ENCODE results near the gene FBXW12.
A peak's percentile ranks its signal among the peaks of the same experiment; 100 is the strongest.

The FBXW12 gene

DNA sequence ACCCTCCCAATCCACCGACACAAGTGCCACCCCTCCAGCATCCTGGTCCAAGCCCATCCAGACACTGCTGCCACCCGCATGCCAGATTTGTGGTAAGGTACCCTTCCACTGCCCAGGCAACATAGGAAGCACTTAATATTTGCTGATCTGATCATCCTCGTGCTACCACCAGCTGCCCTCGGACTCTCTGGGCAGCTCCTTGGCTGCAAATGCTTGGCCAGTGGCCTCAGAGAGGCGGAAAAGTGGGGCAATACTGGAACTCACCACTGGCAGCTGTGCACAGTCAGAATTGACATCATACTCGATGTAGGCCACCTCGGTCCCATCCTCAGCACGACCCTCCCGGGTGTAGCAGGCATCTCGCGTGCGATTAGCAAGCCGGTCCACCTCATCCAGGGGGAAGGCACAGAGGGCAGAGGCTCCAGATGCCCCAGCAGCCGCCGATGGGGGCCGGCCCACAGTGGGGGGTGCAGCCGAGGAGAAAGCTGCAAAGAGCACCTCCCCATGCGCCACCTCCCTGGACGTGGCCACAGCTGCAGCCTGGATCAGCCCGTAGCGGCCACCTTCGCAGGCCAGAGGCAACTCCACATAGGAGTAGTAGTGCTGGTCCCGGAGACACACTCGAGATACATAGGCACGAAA, 51.3 kb downstream of the FBXW12 start:
- no peak for FAIRE-seq

DNA sequence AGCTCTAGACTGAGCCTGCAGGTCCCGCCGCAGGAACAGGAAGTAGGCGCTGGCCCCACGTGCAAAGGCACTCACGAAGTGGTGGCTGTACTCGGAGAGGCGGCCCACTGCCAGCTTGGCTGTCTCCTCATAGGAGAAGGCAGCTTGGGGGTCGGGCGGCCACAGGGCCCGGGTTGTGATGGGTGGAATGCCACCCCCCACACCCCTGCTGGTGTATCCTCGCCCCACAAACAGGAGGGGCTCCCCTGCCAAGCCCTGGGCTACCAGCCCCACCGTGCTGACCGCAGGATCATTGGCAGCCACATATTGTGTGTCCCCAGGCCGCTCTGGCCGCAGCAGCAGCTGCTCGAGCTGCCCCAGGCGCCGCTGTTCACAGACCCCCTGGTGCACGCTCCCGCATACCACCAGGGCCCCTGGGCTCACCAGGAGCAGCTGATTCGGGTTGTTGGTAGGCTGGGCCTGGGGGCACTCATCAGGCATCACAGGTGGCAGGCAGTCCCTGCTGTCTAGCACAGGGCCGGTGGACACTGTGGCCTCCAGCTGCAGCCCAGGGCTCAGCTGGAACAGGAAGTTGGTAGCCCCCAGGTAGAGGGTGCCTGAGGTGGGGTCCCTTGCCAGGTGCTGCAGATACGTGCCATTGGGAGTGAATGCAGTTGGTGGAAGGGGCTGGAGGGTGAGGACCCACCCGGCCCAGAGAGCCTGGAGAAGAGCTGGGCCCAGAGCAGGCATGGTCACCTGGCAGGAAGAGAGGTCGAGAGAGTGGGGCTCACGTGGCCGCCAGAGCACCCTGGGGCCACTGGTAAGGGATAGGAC, 52.1 kb downstream of the FBXW12 start:
- no peak for FAIRE-seq

DNA sequence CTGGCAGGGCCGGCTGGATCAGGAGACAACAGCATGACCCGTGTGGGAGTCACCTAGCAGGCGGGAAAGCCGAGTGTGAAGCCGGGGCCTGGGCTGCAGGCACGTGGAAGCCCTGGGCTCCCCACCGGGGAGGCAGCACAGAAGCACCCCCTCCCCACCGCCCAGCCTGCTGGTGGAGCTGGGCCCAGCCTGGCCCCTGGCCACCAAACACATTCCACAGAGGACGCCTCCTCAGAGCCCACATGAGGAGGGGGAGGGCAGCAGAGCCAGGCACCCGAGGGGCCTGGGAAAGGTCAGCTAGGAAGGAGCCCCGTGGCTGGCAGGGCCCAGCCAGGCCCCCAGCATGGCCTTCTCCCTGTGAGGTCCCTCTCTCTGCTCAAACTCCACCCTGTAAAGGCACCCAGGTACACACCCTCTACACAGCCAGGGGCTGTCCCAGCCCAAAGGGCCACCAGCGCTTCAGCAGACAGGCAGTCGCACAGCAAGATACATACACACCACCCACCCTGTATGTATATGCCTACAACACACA, 53.3 kb downstream of the FBXW12 start:
- FAIRE-seq, result no peak

DNA sequence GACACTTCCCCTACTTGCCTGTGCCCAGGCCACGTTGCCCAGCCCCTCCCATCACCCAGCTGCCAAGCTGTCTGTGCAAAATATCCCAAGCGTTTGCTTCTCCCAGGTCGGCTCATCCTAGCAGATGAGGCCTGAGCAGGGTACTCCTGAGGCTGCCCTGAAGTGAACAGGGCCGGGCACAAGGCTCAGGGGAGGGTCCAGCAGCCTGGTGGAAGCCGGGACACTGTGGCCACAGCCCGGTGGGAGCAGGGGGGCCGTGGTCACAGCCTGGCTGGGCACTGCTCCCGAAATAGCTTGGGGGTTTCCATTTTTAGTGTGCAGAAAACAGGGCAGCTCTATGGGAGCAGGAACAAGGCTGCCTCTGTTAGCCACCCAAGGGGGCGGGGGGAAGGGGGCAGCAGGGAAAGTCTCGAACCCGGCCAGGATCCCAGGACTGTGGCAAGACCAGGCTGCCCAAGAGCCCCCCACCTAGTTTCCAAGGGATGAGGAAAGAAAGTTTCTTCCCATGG, 54.4 kb downstream of the FBXW12 start:
- no peak for FAIRE-seq

DNA sequence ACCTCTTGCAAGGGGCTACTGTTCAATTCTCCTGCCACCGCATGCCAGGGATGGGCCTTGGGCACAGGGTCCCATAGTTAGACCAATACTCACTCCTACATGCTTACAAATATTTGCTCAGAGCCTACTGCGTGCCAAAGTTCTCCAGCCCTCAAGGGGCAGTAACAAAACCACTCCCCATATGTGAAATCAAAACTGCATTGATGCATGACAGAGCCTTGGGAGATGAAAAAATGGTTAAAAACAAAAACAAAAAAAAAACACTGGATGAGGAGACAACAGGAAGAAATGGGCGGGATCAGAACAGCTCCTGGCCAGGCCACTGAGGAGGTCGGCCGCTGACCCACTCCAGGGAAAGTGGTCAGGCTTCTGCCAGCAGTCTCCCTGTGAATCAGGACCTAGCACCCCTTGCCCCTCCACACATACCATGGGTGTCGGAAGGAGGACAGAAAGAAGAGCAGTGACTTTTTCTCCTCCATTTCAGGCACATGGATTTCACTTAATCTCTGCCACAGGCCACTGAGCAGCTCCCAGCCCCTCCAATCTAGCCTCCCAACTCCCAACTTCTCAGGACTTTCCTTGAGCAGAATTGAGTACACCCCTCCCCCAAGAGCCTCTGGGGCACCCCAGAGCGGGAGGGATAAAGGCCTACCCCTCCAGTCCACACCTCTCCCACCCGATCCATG, 55.1 kb downstream of the FBXW12 start:
- no peak for FAIRE-seq

DNA sequence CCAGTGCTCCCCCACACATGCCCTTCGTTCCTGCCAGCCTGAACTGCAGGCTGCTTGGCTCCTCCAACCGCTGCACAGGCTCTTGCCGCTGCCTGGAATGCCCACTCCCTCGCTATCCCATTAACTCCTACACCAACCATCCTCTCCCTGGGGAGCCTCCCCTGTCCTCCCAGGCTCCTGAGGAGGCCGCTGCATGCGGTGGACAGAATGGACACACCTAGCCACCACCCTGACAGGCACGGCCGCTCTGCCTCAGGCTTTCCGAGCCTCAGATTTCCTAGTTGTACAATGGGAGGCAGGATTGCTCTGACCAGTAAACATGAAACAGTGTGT, 55.6 kb downstream of the FBXW12 start:
- no peak for FAIRE-seq

DNA sequence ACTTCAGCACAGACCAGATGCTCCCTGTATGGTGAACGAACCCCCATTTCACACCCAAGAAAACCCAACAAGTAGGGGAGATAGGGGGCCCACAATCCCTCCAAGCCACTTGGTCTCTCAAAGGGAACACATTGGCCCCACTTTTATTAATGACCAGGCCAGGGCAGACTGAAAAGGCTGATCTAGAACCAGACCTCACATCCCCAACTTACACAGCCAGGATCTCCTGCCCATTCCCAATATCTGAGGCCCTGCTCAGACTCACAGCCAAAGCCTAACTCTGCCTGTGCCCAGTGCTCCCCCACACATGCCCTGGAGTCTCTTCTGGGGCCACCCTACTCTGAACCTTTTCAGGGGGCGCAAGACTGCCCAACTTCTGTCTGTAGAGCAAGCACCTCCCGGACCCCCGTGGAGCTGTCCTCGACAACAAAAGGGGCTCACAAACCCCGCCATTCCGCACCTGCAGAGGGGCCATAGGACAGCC, 56.1 kb downstream of the FBXW12 start:
- FAIRE-seq, result no peak

DNA sequence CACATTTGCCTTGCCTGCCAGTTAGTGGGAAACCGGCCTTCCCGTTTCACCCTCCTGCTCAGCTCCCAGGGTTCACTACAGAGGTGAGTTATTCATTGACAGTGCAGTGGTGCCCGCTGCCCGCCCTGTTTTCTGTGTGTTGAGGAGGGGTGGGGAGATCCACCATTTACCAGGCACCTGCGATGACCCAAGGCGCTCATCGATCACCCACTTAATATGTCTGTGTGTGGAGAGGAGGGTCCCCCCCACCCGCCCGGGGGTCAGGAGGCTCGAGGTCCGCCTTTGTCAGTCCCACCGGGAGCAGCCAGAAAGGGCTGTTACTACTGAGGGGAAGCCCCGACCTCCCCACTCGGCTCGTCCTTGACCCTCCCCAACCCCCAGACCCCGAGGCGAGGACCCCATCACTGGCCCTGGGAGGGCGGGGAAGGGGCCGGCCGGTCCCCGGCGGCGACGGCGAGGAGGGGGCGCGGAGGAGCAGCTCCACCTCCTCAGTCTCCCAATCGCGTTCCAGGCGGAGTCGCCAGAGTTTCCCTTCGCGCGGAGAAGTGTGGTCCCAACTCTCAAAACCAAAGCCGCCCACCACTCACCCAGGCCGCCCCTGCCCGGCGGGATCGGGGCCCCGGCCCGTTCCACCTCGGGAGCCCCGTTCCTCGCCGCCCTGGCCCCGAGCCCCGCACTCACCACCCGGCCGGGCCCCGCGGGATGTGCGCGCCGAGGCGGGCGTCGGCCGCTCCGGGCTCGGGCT, 56.7 kb downstream of the FBXW12 start:
- no peak for FAIRE-seq

DNA sequence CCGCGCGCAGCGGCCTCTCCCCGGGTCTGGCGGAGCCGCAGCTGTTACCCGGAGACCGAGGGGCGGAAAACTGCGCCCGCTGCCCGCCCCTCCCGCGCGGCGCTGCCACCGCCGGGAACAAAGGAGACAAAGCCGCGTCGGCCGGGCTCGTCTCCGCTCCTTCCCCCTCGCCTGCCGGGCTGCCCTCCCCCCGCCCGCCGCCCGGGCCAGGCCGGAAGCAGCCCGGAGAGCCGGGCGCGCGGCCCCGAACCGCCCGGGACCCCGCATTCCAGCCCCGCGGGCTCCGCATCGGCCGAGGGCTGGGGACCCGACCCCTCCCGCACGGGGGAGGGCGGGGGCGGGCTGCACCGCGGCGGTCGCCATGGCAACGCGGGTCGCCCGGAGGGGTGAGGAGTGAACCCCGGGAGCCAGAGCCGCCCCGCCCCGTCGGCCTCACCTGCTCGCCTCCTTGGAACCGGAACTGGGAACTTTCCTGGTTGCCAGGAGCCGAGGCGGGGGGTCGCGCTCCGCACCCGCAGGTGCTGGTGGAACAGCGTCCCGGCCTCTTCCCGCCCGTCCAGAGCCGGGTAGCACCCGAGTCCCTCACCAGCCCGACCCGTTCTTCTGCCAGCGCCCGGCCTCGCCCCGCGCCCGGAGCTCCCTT, 57.4 kb downstream of the FBXW12 start:
- no peak for FAIRE-seq

DNA sequence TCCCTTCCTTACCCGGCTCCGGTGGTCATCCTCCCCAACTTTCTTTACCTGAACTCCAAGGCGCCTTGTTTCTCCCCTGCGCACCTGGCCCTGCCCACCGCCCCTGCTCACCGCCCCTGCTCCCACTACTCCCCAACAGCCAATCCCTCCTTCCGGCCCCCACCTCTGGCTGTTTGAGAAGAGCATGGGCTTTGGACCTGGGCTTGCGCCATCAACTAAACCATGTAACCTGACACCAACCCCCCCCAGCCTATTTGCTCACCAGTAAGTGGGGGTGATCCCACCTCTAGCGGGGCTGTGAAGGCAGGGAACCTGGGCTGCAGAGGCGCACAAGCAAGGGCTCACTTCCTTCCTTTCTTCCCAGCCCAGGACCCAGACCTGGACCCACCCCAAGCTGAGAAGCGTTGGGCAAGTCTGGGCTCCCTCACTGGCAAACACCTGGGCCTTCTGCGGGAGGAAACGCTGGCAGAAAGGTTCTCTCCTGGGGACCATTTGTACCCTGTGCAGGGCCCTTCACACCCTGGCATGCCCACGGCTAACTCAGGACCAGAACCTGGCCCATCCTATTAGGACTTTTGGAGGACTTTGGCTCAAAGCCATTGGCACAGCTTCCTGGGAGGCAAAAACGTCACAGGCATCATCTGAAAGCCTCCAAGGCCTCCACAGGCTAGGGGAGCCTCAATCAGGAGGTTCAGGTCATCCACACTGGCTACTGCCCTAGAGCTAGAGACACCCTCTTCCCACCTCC, 58.1 kb downstream of the FBXW12 start, which contains the start of gene PLXNB1:
Gene PLXNB1, minus strand, starts transcription at position 127 of the 748 bp plus-strand sequence. CDS start 5,475 bp downstream, outside the sequence.
- FAIRE-seq, result no peak

DNA sequence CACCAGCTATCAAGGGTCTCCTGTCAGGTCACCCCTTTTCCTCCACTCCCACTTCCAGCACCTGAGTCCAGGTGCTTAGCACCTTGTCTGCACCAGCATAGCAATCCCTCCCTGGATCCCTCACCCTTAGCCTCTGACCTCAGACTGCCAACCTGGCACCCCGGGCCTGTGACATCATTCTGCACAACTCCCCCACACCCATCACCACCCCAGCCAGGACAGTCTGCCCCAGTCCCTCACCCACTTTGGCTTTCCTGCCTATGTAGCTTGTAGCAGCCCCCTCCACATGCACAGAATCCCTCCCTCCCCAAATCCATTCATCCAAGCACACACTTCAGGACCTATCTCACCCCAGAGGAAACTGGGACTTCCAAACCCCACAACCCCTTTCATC, 58.7 kb downstream of the FBXW12 start:
- FAIRE-seq, result no peak

DNA sequence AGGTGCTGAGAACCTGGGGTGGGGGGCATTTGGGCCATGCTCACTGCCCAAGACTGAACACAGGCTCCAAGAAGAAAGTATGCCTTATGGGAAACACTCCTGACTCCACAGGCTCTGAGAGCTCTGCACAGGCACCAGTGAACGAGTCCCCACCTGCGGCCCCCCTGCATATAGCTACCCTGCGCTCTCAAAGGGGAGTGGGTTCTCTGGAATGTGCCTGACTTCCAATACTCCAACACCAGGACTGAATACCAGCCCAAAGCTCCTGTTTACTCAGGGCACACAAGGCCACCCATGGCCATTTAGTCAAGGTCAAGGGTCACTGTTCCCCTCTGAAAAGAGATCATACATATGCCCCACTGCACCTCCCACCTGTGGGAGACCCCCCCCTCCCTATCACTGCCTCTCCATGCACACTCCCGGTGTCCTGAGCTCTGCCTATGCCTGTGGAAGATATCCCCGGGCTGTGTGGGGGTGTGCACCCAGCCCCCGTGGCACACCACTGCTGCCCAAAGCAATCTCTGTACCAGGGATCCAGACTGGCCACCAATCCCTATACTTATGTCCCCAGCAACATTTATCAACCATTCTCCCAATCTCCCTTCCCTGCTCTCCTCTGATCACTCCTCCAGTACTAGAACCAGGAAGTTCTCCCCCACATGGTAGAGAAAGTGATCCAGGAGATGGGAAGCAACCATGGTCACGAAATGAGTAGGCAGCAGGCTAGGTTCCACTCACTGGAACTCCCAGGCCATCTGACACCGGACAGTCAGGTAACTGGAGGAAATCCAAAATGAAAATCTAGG, 59.4 kb downstream of the FBXW12 start:
- no peak for FAIRE-seq

DNA sequence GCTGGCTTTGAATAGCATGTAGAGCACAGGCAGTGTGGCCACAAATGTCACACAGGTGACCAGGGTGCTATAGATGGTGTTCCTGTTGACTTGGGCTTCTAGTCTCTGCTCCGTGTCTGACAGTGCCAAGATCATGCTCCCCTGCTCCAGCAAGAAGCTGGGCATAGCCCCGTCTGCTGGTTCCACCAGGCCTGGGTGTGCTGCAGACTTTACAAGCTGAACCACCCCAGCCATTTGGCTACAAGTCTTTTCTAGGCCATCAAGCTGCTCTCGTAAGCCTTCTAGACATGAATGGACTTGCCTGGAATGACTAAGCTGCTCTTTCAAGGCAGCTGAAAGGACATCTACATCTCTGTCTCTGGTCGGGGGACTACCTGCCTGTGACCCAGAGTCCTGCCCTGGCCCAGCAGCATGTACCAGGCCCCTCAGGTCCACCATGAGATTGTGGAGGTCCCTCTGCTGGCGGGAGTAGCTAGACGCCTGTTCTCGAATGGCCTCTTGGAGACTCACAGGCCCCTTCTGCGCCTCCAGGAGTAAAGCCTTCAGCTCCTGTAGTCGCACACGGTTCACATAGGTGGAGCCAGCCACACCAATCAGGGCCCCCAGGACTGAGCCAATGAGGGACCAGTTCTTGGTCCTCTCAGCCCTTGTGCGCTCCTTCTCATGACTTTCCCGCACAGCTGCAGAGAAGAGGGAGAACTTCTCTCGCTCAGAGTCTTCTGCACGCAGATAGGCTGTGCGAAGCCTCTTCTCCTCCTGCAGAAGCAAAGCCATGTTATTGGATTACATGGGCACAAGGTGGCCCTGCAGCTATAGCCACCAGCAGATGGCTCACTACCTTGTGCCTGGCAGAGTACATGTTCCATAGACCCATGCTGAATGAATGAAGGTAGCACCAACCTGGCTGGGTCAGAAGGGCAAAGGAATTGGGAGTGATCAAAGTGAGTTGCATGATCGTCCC, 60.7 kb downstream of the FBXW12 start:
- no peak for FAIRE-seq

DNA sequence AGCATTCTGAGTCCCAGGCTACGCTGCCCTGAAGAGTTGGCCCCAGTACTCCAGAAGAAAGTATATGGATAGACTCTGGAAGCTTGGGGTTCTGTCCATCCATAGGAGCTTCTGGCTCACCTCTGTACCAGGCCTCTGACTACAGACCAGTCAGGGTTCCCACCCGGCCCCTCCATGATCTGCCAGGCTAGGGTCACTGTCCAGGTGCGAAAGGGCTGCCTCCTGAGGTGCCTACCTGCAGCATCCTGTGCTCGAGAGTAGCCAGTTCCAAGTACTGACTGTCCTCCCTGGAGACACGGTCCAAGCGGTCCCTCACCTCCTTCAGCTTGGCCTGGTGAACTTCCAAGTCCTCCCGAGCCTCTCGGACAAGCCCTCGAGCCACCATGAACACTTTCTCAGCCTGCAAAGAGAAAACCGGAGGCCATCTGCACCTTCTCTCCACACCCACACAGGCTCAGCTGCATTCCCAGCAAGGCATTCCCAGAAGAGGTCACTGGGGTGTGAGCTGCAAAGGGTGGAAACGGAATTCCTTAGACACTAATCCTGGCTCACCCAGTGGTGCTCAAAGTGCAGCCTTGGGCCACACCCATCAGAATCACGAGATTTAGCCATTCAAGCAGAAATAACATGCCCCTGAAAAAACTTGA, 61.6 kb downstream of the FBXW12 start:
- no peak for FAIRE-seq

DNA sequence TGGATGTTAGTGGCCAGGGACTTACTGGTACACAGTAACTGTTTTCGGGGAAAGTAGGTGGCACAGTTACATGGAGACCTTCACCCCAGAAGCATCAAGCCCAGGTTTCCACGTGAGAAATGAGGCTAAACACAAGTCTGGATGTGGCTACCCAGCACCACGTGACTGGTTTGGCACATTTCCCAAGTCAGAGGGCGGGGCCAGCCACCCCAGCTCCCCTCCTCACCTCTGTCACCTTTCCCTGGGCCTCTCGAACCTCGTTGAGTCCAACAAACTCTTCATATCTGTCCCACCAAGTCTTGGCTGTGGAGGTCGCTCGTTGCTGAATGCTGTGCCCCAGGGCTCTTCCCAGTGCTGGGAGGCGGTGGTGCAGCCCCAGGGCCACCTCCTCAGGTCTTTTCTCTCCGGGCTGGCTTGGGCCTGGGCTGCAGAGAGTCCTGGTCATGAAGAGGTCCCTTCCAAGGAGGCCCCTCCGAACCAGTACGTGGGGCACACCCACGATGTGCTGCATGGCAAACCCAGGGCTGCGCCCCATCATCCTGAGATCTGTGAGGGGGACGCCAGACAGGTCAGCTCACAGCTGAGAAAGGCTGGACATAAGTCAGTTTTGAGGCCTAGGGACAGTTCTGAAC, 62.7 kb downstream of the FBXW12 start:
- no peak for FAIRE-seq

DNA sequence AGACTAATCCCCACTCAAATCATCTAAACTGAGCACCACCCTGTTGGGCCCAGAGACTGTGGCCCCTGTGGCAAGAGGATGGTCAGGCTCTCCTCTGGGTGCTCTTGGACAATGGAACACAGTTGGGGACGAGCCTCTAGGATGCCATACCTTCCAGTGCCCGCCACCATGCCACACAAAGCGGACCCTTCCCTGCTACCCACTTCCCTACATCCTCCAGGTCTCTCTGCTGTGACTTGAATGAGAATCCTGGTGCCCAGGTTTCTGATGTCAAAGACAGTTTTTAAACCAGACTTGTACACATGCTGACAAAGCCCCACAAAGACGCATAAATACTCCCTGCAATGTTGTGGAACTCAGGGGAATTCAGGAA, 63.2 kb downstream of the FBXW12 start:
- FAIRE-seq, result no peak

DNA sequence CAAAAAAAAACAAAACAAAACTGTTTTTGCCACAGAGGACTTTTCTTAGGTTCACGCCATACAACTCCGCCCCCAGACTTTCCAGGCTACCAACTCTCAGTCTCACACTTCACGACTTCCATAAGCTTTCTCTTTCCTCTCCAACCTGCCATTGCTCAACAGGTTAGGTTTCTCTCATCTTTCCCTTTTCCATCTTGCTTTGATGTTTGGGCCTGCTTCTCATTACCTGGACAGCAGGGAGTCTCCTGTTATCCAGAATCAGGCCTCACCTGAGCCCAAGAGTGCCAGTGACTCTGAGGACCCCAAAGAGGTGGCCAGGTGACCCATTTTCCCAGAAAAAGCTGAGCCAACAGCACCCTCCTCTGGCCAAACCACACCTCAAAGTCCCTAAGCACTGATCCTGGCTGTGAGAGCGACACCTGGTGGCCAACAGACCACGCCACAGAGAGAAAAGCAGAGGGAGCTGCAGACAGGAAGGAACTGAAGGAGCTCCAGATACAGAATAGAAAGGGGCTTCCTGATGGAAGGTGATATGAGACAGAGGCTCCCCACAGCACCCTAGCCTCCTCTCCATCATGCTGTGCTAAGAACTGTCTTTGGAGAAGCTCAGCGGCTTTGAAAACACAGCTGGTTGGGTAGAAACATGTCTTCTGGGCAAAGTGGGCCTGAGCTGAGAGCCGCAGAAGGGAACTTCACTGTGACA, 63.9 kb downstream of the FBXW12 start:
- peak; percentile 84 for FAIRE-seq

DNA sequence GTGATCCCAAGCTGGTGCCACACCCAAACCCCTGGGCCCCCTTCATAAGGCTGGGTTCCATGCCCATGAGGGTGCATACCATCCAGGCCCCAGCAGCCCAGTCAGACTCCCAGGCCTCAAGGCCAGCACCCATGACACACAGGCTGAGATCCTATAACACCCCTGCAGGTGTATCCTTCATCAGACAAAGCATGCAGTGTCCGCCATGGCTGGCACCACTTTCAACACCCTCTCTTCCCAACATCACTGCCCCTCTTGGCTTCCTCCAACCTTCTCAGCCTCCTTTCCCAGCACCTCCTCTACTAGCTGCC, 64.4 kb downstream of the FBXW12 start:
- FAIRE-seq, result no peak

Data from islet of Langerhans (tissue), 1 donor.